CD4-positive, alpha-beta T cell treated with Interleukin-6 for 4 hours (primary cell): Measurements from ENCODE around the gene NRP2.

Experiments used
- DNase-seq: peaks from one replicate; pipeline ENCODE4 v3.0.0-alpha.2; 2020; ENCODE audit warnings: mixed read lengths

Gene NRP2

DNA sequence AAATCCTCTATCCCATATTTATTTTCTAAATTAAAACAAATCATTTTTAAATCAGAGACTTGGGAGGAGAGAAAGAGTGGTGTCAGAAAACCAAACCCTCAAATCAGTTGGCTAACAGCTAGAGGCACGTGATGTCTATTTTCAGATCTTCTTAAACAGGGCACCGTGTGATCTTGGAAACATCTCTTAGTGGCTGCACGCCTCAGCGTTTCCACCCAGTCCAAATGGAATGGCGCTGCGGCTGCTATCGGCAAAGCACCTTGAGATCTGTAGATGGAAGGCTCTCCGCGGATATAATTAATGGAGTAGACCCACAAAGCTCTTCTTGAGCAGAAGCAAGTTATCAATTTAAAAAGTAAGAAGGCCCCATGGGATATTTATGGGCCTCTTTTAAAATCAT is 50.0 kb downstream of the NRP2 start:
- DNase-seq = no peak

DNA sequence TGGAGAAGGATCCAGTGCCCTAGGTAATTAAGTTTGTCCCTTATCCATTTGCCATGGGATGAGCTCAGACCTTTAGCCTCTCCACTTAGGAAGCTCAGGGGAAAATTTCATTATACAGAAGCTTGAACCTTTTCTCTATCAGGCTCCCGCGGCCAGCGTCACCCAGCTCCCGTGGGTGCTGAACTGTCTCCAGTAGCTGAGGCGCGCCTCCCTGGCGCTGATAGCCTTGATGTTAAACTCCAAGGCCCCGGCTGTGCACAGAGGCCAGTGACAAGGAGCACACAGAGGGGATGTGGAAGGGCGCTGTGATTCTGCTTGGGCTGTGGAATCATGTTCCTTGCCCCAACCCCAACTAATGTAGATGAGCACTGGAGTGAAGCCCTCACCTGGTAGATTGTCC is 50.8 kb downstream of the NRP2 start:
- no peak for DNase-seq

DNA sequence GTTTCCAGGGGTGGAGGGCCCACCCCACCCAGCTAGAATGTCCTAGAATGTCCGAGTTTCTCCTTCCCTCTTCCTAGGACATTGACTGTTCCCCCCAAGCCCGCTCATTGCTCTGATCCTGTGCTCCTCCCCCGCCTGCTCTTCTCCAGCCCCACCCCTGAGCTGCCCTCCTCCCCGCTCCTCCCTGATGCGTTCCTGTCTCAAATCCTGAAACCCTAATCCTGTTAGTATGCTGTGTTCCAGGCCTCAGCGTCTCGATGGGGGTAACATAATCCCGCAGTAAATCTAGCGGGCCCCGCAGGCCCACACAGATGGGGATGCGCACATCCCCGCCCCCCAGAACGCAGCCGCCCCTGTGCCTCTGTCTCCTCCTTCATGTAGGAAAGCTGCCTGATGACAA is 51.3 kb downstream of the NRP2 start:
- no peak for DNase-seq

DNA sequence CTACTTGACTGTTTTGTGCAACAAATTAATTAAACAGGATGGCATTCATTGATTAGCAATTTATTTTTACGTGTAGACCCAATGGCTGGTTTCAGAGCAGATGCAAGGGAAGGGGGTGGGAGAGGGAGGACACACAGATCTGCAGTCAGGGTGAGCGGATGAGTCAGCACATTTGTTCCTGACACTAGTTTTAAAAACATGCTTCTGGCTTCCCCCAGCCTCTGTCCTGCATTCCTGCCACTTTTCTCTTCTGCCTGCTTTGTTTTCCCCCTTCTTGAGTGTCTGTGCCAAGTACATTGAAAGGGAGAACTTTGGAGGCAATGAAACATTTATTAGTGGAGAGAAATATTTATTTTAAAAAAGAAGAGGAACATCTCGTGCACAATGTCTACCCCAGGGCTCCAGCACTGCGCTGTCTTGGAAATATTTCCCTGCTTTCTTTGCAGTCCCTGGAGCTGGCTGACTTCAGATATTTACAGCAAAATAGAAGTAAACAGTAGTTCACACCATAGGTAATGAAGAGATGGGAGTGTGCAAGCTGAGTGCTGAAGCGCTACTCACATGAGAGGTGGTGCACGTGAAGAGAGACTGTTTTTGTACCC is 52.2 kb downstream of the NRP2 start:
- no peak for DNase-seq

DNA sequence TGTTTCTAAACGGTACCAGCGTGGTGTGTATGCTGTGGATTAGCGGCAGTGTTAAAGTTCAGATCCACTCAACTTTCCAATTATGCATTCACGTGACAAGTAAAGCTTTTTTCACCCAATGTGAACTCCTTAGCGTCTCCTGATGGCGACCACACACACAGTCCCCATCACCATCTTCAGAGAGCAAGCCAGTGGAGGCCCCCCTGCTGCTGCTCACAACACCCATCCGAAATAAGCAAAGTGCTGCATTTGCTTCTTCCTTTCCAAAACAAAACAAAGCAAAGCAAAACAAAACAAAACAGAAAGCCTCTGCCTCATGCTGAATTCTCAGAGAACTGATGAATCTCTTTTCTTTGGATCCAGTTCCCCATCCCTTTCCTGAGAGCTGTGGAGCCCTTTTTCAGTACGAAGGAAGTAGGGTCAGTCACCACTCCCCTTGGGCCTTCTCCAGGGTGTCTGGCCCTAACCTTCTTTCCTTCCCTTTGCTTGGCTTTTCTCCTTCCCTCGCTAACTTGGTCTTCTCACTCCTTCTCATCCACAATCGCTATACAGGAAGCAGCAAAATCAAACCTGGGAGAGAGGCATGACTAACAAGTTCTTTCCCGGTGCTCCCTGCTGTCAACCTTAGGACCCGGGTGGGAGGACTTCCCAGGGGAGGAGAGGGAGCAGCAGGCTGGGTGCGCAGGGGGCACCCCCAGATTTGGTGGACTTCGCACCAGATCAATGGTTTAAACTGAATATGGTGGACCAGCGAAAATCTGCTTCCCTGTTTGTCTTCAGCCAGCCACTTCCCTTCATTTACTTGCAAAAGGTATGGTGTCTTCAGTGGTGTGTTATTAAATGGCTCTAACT is 56.0 kb downstream of the NRP2 start:
- no peak for DNase-seq

DNA sequence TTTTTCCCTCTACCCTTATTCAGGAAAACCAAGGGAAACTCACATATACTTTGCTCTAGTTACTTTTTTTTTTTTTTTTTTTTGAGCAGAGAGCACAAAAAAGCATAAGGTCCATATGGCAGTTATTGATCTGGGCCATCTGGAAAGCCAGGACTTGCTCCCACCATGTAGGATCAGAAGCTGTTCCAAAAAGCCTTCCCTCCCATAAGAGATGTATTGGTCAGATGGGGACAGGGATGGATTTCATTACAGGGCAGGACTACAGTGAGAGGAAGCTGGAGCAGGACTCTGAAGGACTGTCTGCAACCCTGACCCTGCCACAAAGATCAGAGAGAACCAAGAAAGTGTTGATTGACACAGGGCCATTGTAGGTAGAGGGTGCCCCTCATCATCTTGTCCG is 57.3 kb downstream of the NRP2 start:
- no peak for DNase-seq

DNA sequence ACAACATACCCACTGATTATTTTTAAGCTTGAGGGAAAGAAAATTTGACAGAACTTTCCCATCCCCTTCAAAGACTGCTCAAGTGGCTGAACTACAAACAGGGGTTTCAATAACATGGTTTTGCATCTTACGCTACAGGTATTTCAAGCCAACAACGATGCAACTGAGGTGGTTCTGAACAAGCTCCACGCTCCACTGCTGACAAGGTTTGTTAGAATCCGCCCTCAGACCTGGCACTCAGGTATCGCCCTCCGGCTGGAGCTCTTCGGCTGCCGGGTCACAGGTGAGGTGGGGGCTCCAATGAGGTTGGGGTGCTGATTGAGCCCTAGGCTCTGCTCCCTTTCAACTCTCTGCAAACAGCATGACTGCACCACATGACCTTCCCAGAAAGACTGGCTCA is 58.1 kb downstream of the NRP2 start:
- no peak for DNase-seq

DNA sequence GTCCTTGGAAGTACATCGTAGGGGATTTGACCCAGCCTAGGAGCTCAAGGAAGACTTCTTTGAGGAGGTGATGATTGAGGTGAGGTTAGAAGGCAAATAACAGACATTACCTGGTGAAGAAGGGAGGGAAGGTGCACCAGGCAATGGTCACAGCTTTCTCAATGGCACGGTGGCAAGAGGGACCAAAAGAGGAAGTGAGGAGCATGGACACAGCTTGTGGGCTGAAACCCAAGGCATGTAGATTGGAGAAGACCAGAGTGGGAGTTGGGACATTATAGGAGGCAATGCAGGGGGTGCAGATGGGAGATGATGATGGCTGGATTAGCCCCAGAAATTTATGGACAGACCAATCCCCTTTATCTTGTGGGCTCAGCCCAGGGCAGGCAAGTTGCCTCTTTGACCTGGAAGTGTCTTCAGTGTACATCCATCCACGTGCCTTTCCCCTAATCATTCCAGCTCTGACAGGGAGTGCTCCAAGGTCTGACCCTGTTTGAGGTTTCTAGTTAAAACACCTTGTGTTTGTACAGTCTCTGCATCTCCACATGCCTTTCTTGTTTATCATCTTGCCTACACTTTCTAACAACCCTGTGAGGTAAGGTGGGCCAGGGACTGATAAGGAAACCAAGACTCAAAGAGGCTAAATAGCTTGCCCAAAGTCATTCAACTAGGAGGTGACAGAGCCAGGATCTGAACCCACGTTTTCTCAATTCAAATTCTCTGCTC is 59.1 kb downstream of the NRP2 start:
- DNase-seq = no peak

DNA sequence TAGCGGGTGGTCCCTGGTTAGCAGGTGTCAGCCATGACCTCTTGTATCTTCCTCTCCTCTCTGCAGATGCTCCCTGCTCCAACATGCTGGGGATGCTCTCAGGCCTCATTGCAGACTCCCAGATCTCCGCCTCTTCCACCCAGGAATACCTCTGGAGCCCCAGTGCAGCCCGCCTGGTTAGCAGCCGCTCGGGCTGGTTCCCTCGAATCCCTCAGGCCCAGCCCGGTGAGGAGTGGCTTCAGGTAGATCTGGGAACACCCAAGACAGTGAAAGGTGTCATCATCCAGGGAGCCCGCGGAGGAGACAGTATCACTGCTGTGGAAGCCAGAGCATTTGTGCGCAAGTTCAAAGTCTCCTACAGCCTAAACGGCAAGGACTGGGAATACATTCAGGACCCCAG is 60.8 kb downstream of the NRP2 start:
- no peak for DNase-seq

DNA sequence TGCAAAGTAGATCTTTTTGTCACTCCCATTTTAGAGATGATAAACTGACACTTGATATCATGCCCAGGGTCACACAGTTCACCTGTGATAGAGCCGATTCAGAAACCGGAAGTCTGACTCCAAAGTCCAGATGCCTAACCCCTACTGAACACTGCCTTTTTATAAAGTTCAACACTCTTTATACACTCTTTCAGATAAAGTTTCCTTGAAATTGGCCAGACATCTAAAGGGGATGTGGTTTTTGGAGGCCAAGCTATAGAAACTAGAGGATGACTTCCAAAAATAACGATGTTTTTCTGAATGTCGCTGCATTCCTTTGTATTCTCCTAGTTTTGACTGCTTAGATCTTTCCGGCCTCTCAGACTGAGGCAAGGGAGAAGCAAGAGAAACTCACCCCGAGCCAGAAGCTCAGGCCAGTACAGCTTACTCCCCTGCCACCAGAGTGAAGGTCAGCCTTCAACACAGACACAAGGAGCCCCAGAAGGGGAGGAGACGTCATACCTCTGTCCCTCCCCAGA is 61.8 kb downstream of the NRP2 start:
- DNase-seq = no peak

DNA sequence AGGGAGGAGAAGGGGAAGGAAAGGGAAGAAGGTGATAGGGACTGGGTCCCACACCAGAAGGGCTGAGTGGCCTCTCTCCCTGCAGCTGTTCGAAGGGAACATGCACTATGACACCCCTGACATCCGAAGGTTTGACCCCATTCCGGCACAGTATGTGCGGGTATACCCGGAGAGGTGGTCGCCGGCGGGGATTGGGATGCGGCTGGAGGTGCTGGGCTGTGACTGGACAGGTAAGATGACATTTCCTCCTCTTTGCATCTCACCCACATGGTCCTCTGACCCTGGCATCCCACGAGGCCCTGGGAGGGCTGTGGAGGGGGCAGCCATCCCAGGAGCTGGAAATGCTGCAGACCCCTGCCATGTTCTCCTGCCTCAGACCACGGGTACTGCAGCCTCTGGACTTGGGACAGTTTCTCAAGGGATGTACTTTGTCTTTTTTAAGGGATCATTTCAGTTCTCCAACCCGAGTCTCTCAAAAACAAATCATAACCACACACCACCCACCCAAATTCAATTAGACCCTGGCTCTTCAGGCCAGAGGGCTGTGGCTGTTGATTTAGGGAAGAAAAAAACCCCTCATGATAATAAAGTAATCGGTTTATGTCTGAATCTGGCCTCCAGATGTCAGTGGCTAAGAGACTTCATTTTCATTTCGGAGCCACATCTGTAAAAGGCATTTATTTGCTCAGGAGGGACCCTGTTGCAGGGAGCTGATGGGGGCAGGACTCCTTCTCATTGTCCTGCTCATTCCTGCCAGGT is 63.5 kb downstream of the NRP2 start:
- DNase-seq = no peak

DNA sequence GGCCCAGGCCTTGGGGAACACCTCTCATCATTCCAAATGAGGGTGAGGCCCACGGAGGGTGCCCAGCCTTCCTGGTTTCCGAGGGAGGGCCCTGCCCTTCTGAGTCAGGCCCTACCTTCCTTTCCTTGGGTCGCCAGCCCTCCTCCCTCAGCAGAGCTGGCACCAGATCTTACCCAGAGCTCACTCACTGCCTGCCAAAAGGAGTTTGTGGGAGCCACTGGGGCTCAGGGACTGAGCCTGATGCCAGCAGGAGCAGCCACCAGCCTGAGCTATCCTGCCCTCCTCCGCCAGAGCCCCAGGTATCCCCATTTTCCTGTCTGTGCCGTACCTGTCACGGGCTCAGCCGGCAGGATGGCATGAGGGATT is 64.1 kb downstream of the NRP2 start:
- no peak for DNase-seq

DNA sequence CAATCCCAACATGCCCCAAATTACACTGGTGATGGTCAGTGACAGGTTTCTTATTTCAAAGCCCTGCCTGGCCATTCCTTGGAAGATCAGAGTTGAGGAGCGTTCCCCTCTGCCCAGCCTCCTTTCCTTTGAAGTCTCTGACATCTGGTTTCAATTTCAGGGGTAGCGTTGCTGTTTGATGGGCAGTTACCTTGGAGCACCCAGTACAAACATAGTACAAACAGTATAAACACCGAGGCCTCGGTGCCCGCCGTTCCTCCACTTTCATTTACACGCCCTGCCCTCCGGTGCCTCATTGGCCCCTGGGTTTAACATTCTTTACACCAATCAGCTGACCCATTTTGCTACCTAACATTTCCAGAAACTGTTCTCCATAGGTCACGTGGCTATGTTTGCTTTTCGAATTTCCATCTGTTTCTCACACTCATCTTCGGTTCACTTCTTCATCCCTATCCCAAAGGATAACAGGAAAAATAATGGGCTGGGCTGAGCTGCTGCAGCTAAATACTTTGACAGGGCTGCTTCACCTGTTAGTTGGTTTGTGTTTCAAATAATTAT is 65.6 kb downstream of the NRP2 start:
- no peak for DNase-seq

DNA sequence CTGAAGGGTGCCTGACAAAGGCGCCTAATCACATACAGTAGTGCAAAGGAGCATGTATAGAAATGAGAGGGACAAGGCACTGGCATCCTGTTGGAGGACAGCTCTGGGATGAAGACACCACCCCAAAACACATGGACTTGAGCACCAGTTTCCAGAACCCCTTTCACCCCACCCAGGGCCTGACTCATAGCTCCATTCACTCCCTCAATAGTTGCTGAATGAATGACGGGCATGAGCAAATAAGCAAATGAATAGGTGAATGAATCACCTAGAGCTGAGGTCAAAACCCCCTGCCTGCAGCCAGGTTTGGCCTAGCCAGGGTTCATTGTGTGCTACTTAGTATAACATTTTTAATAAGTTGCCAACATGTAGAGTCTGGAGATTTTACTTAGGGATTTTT is 66.3 kb downstream of the NRP2 start:
- DNase-seq = no peak

DNA sequence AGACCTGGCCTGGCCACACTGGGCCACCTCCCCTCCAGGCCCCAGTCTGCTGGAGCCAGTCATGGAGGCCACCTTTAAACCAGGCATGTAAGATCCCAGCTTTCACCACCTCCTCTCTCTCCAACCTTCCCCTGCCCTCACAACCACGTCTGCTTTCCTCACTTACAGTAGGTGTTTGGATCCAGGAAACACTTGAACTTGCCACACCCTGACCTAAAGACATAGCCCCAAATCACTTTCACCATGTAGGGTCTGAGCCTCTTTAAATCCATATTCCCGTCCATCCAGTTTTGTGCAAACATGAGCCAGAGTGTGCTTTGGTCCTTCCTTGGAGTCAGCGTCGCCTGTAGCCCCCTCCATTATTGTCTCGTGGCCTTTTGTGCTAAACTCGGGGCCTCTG is 66.8 kb downstream of the NRP2 start:
- DNase-seq = no peak

DNA sequence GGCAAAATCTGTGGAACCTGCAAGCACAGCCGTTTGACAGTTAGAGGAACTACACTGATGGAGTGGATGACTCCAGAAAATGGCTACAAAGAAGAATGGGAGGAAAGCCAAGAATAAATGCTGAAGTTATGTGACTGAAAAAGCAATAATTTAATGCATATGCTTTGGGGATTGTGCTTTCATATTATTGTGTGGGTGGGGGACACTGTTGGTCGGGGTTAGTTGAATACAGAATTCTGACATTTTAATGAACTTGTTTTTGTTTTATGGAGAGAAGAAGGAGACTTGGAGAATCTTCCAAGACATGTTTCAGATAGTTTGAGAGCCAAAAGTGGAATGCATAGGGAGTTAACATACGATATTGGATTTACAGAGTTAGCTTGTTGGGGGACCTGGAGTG is 68.5 kb downstream of the NRP2 start:
- DNase-seq = no peak

DNA sequence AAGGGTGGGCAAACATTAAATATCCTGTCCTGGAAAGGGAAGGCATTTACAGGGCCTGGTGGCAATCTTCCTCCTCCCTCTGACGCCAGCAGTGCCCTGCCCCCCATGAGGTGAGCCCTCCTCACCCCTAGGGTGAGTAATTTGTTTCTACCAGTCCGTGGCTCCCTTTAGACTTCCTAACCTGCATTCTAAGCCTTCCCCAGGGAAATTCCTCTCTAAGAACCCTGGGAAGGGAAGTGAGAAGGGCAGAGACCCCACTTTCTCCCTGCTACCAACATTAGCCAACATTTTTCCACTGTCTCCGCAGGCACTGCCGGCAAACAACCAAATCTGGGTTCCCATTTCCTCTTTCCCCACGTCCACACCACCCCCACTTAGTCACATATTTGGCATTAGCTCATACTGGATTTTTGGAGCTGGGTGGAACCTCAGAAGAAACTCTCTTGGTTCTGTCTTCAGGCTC is 69.3 kb downstream of the NRP2 start:
- no peak for DNase-seq

DNA sequence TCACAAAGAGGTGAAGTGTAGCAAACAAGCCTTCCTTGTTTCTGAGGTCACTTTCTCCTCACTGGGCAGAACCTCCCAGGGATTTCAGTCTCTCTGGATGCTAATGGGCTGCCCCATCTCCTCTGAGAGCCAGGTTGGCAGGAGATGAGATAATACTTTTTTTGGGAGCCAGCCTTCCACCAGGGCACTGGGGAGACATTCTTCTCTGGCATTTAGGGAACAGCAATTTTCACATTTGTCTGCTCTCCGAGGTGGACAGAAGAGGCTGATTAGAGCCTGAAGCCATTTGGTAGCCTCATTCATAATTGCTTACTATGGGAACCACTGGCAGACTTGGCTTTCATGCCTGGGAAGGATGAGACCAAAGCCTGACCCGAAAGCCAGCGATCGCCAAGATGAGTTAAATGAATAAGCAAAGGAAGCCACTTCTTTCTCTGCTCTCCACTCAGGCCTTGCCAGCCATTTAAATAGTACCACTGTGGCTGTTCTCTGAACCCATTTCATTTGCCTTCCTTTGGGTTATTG is 70.1 kb downstream of the NRP2 start:
- no peak for DNase-seq

DNA sequence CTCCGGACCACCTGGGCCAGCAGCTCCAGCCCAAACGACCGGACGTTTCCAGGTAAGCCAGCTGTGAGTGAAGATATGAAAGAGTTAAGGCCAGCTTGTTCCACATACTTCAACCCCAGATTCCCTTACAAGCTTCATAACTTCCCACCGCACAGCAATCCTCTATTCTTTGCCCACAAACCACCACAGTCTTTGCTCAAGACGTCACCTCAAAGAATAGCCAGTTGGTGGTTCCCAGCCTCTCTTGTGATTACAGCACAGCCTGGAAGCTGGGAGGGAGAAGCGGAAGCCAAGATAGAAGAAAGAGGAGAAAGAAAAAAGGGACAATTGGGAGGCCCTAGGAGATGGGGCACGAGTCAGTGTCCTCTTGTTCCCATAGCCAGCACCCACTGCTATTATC is 70.6 kb downstream of the NRP2 start:
- no peak for DNase-seq

DNA sequence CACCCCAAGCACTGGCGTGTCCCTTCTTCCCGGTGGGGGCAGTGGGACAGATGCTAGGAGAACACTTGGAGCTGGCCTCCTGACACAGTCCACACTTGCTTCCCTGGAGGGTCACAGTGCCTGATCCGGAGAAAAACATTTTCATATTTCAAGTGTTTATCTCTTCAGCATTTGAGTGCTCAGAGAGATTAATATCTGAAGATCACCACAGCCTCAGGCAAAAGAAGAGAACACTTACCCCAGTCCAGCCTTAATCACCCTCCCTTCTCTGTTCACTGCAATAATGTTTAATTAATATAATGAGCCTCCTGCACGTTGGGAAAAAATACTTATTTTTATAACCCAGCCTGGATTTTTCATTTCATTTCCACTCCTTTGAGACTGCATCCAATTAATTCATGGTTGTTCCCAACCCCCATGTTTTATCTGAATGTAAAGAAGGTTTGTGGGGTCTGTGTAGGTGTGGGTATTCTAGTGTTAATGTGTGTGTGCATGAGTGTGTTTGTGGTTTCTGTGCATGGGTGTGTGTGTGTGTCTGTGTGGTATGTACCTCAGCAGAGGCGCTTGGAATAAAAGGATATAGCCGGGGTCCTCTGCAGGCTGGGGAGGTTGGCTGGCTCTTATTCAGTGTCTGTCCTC is 72.1 kb downstream of the NRP2 start:
- DNase-seq = no peak

DNA sequence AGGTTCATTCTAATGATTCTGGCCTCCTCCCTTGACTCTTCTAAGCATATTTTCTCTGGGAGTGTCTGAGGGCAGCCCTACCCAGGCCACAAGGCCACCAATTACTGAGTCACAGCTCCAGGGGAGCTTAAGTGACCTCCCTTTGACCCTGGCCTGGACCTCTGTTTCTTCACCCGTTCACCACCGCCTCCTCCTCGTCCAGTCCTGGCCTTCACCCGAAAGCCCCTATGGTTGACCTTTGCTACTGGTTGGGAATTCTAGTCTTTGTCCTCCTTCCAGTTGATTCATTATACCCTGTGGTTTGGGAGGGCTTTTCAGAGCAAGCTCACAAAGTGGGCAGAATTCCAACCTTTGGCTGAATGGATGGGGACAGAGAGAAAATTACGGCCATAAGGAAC is 72.6 kb downstream of the NRP2 start:
- no peak for DNase-seq

DNA sequence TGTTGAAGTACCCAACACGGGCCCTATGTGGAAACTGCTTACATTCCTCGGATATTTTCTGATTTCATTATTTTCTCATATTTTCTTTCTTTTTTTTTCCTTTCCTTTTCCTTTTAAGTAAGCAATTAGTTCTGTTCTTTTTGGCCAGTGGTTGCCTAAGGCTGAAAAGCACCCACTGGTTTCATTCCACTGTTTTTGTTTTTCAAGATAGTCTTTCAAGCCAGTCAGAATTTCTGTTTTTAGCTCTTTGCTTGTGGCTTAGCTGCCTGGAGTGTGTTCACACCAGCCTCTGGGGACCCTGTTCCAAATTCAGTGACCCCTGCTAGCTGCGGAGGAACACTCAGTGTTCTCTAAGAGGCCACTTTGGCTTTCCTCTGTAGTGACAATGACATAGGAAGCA is 73.6 kb downstream of the NRP2 start:
- no peak for DNase-seq
